Measurements from ENCODE around the gene SPDYA. TPM values are rescaled to one million over a fixed set of nuclear protein-coding genes. Genes with fewer than 3 reads are reported as not detected.
A peak's percentile ranks its signal among the peaks of the same experiment; 100 is the strongest.

The SPDYA gene
- total and polyA plus RNA-seq, 2 of the 13 experiments (the other 11 are each of a cell fraction or from before 2014, with no cell fraction given): 0.32 to 0.75 TPM

- no peak; the same call in 1 of the 2 replicates for TF ChIP-seq PRMT3 (CRISPR knock-in tag; IDR thresholded peaks at IDR 0.05; ENCODE audit: borderline replicate concordance, low read depth)
- TF ChIP-seq, protein P1, sequence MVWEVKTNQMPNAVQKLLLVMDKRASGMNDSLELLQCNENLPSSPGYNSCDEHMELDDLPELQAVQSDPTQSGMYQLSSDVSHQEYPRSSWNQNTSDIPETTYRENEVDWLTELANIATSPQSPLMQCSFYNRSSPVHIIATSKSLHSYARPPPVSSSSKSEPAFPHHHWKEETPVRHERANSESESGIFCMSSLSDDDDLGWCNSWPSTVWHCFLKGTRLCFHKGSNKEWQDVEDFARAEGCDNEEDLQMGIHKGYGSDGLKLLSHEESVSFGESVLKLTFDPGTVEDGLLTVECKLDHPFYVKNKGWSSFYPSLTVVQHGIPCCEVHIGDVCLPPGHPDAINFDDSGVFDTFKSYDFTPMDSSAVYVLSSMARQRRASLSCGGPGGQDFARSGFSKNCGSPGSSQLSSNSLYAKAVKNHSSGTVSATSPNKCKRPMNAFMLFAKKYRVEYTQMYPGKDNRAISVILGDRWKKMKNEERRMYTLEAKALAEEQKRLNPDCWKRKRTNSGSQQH (CRISPR knock-in tag; IDR thresholded peaks at IDR 0.05; ENCODE audit: low read depth): peak; percentile 78; the same call in 1 of the 2 replicates
- TF ChIP-seq FOXA1 (IDR thresholded peaks at IDR 0.05): no peak
- peak; percentile 20; the same call in 1 of the 2 replicates for TF ChIP-seq FOXA1 (CRISPR knock-in tag; IDR thresholded peaks at IDR 0.05)
- no peak for TF ChIP-seq CENPX (CRISPR knock-in tag; IDR thresholded peaks at IDR 0.05)
- 0 out of 2 replicates have a peak, but pooled peaks have one; percentile 24 for TF ChIP-seq ZNF101 (CRISPR knock-in tag; IDR thresholded peaks at IDR 0.05; ENCODE audit: borderline replicate concordance, low read depth)
- peak; percentile 36; the same call in 1 of the 2 replicates for TF ChIP-seq ZNF354B (CRISPR knock-in tag; IDR thresholded peaks at IDR 0.05)
- 0 out of 2 replicates have a peak, but pooled peaks have one; percentile 68 for TF ChIP-seq ZNF614 (CRISPR knock-in tag; IDR thresholded peaks at IDR 0.05; ENCODE audit: borderline replicate concordance)
- TF ChIP-seq SYNCRIP (IDR thresholded peaks at IDR 0.05; ENCODE audit: insufficient read depth, low read depth, low read length): no peak
- TF ChIP-seq ARID4A (CRISPR knock-in tag; IDR thresholded peaks at IDR 0.05; ENCODE audit: borderline replicate concordance): peak; percentile 96
- no peak for TF ChIP-seq HHEX (CRISPR knock-in tag; IDR thresholded peaks at IDR 0.05)
- peak; percentile 76; the same call in 1 of the 2 replicates for TF ChIP-seq ZNF570 (CRISPR knock-in tag; IDR thresholded peaks at IDR 0.05; ENCODE audit: borderline replicate concordance)
- peak; percentile 73; the same call in 1 of the 2 replicates for TF ChIP-seq ARID2 (CRISPR knock-in tag; IDR thresholded peaks at IDR 0.05; ENCODE audit: borderline replicate concordance)
- no peak for TF ChIP-seq ATF7 (IDR thresholded peaks at IDR 0.05)
- TF ChIP-seq ATF7 (CRISPR knock-in tag; IDR thresholded peaks at IDR 0.05): no peak
- no peak for TF ChIP-seq U2AF2 (IDR thresholded peaks at IDR 0.05; ENCODE audit: low read depth, low read length)
- TF ChIP-seq GLI4 (CRISPR knock-in tag; IDR thresholded peaks at IDR 0.05; ENCODE audit: borderline replicate concordance): no peak
- TF ChIP-seq ZNF136 (CRISPR knock-in tag; IDR thresholded peaks at IDR 0.05; ENCODE audit: low read depth): peak; percentile 97; the same call in 1 of the 2 replicates
- TF ChIP-seq RAD21 (CRISPR knock-in tag; IDR thresholded peaks at IDR 0.05): peak; percentile 46; the same call in 1 of the 2 replicates
- peak; percentile 92 for TF ChIP-seq SMAD3 (CRISPR knock-in tag; IDR thresholded peaks at IDR 0.05)
- peak; percentile 94 for TF ChIP-seq THAP9 (CRISPR knock-in tag; IDR thresholded peaks at IDR 0.05; ENCODE audit: borderline replicate concordance)
- TF ChIP-seq JUND (CRISPR knock-in tag; IDR thresholded peaks at IDR 0.05): peak; percentile 77; the same call in 1 of the 2 replicates
Observed at GRCh38 chr2:28894470-28895188, 84.0 kb downstream of the SPDYA start, which contains the start of gene WDR43 (continued).

Data from HepG2 (cell line).